Endodermal cell (in vitro differentiated cells): ENCODE results near the gene SLC25A47. TPM values are rescaled to one million over a fixed set of nuclear protein-coding genes. Genes with fewer than 3 reads are reported as not detected.
A peak's percentile ranks its signal among the peaks of the same experiment; 100 is the strongest.

ENCODE experiments used
- DNase-seq: peaks from one replicate; pipeline ENCODE4 v3.0.0-alpha.2; 2017
- H3K27ac ChIP-seq: 2 replicates; pipeline ENCODE4 v1.5.1; 2013; ENCODE audit warnings: mild to moderate bottlenecking, low read depth, low read length, moderate library complexity
- H3K27me3 ChIP-seq: 2 replicates; pipeline ENCODE4 v1.6.1; 2013; ENCODE audit warnings: mild to moderate bottlenecking, low read length, moderate library complexity; ENCODE audit not compliant: insufficient read depth, control insufficient read depth, poor library complexity, severe bottlenecking
- H3K36me3 ChIP-seq: 2 replicates; pipeline ENCODE4 v1.7.0; 2013; ENCODE audit warnings: mild to moderate bottlenecking, low read length, moderate library complexity; ENCODE audit not compliant: control insufficient read depth, insufficient read depth
- H3K4me1 ChIP-seq: one replicate; pipeline ENCODE4 v1.7.0; 2013; ENCODE audit warnings: low read length; ENCODE audit not compliant: control insufficient read depth, insufficient read depth
- H3K4me3 ChIP-seq: 2 replicates; pipeline ENCODE4 v1.5.1; 2013; ENCODE audit warnings: mild to moderate bottlenecking, low read length, moderate library complexity
- H3K9ac ChIP-seq: 2 replicates; pipeline ENCODE4 v1.6.1; 2013; ENCODE audit warnings: mild to moderate bottlenecking, low read length, moderate library complexity; ENCODE audit not compliant: poor library complexity, severe bottlenecking; ENCODE audit errors: extremely low read depth
- H3K9me3 ChIP-seq: 2 replicates; pipeline ENCODE4 v1.6.1; 2013; ENCODE audit warnings: mild to moderate bottlenecking, low read length, moderate library complexity; ENCODE audit not compliant: control insufficient read depth
- H3K27ac Mint-ChIP-seq: 2 replicates; pipeline ENCODE4 v1.8.0; 2020; ENCODE audit warnings: mixed read lengths
- H3K27me3 Mint-ChIP-seq: 2 replicates; pipeline ENCODE4 v1.8.0; 2021; ENCODE audit warnings: mild to moderate bottlenecking, mixed read lengths; ENCODE audit not compliant: insufficient read depth
- H3K36me3 Mint-ChIP-seq: 2 replicates; pipeline ENCODE4 v1.8.0; 2020; ENCODE audit warnings: low read depth, mixed read lengths
- H3K4me1 Mint-ChIP-seq: 2 replicates; pipeline ENCODE4 v1.8.0; 2020; ENCODE audit warnings: mixed read lengths
- H3K4me3 Mint-ChIP-seq: 2 replicates; pipeline ENCODE4 v1.8.0; 2020; ENCODE audit warnings: mild to moderate bottlenecking, moderate library complexity, mixed read lengths
- H3K9me3 Mint-ChIP-seq: 2 replicates; pipeline ENCODE4 v1.8.0; 2020; ENCODE audit warnings: mild to moderate bottlenecking, mixed read lengths
- WGBS, 2 experiments: methylation state at CpG; one replicate each; pipeline versions ENCODE4 v1.1.5 to v1.1.7; 2013; ENCODE audit warnings: missing lambda C conversion rate in 2 of 2, mixed read lengths in 1 of 2; ENCODE audit not compliant: insufficient coverage in 1 of 2, insufficient read length in 1 of 2; 5-methylcytosine and 5-hydroxymethylcytosine counted together
- total RNA-seq, 2 donors: library from RNA; stranded (reverse); fragmentation: NEBNext Ultra II Directional in 1 of 2; extraction: Animal tissue kit (Norgen Biotek cat#: 25700) in 1 of 2; gene quantifications; 2 replicates in 1 of 2; 3 replicates in 1 of 2; pipeline ENCODE4 v1.2.1, GENCODE V29; 2021
- TF ChIP-seq, protein P1 (sequence below): fragments of 200-600 bp; sonication (generic); conservative IDR thresholded peaks from 2 replicates; pipeline ENCODE4 v1.5.0; 2021; ENCODE audit warnings: antibody characterized with exemption, mild to moderate bottlenecking

SLC25A47 gene
- total RNA-seq, 2 donors from 2014 or later, result not detected

DNA sequence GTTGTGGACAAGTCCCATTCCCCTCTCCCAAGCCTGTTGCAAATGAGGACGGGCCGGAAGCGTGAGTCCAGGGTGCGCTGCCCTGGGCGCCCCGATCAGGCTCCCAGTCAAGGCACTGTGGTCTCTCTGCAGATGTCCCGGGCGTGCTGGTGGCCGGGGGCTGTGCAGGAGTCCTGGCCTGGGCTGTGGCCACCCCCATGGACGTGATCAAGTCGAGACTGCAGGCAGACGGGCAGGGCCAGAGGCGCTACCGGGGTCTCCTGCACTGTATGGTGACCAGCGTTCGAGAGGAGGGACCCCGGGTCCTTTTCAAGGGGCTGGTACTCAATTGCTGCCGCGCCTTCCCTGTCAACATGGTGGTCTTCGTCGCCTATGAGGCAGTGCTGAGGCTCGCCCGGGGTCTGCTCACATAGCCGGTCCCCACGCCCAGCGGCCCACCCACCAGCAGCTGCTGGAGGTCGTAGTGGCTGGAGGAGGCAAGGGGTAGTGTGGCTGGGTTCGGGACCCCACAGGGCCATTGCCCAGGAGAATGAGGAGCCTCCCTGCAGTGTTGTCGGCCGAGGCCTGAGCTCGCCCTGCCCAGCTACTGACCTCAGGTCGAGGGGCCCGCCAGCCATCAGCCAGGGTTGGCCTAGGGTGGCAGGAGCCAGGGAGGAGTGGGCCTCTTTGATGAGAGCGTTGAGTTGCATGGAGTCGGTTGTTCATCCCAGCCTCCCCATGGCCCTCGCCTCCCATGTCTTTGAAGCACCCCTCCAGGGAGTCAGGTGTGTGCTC lies 6.3 kb downstream of the SLC25A47 start:
- Mint-ChIP-seq H3K27me3 (peaks cover 3% of the 10 kb centered on the region), H3K4me3 (no peak overlapping the region), H3K4me1 (no peaks in the 10 kb centered on the region), H3K27ac (no peak overlapping the region), H3K9me3 (no peaks in the 10 kb centered on the region), H3K36me3 (peaks cover 7% of the 10 kb centered on the region)
- WGBS, 2 experiments, result 88 to 89% methylated on average over 26 to 36 of the region's 36 CpGs
- Histone ChIP-seq H3K27ac (no peak overlapping the region), H3K36me3 (peaks cover 19% of the 10 kb centered on the region), H3K27me3 (no peaks in the 10 kb centered on the region), H3K9ac (no peak overlapping the region), H3K4me1 (no peaks in the 10 kb centered on the region), H3K4me3 (no peak overlapping the region), H3K9me3 (no peaks in the 10 kb centered on the region)
- TF ChIP-seq, protein P1, sequence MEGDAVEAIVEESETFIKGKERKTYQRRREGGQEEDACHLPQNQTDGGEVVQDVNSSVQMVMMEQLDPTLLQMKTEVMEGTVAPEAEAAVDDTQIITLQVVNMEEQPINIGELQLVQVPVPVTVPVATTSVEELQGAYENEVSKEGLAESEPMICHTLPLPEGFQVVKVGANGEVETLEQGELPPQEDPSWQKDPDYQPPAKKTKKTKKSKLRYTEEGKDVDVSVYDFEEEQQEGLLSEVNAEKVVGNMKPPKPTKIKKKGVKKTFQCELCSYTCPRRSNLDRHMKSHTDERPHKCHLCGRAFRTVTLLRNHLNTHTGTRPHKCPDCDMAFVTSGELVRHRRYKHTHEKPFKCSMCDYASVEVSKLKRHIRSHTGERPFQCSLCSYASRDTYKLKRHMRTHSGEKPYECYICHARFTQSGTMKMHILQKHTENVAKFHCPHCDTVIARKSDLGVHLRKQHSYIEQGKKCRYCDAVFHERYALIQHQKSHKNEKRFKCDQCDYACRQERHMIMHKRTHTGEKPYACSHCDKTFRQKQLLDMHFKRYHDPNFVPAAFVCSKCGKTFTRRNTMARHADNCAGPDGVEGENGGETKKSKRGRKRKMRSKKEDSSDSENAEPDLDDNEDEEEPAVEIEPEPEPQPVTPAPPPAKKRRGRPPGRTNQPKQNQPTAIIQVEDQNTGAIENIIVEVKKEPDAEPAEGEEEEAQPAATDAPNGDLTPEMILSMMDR, result no peak
- no peak for DNase-seq

DNA sequence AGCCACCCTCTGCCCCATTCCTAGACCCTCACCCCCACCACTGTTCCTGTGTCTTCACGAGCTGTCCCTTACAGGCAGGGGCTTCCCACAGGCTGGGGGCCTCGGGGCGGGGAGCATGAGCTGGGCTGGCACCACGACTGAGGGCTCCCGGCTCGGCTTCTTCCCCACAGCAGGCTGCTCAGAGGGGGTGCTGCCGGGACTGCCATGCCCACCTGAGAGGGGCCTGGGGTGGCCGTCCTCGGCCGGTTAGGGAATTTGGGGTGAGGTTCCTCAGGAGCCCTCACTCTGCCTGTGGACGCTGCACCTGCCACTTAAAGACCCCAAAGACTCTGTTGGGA lies 6.8 kb downstream of the SLC25A47 start:
- H3K4me1 Mint-ChIP-seq, result no peaks in the 10 kb centered on the region
- Histone ChIP-seq H3K27ac (no peak overlapping the region), H3K9me3 (no peaks in the 10 kb centered on the region), H3K9ac (no peak overlapping the region), H3K27me3 (no peaks in the 10 kb centered on the region), H3K4me3 (no peak overlapping the region), H3K36me3 (peaks cover 24% of the 10 kb centered on the region), H3K4me1 (no peaks in the 10 kb centered on the region)
- DNase-seq, result no peak
- TF ChIP-seq, protein P1, result no peak
- no peak overlapping the region for H3K4me3 Mint-ChIP-seq
- no peaks in the 10 kb centered on the region for H3K9me3 Mint-ChIP-seq
- no peak overlapping the region for H3K27ac Mint-ChIP-seq
- no peaks in the 10 kb centered on the region for H3K27me3 Mint-ChIP-seq
- 90 to 100% methylated on average over 5 to 11 of the region's 11 CpGs for WGBS, 2 experiments
- H3K36me3 Mint-ChIP-seq, result peaks cover 13% of the 10 kb centered on the region

DNA sequence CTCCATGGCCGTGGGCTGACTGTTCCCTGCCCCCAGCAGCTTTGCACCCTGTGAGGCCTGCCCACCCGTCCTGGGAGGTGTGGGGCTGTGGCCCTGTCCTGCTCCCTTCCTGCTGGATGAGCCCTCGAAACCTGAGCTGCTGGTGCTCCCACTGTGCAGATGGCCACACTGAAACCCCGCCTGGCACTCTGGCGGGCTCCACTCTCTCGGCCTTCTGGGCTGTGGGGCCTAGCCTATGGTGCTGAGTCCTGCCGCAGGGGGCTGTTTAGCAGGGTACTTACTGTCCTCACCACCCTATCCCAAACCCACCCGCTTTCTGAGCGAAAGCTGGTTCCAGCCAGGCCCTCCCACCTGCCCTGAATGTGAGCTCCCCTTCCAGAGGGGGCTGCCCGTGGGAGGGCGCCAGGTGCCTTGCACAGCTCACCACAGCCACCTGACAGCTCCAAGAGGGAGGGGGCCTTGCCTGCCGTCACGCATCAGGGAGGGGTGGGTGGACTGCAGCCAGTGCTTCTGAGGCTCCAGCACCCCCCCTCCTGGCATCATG lies 7.3 kb downstream of the SLC25A47 start:
- Histone ChIP-seq H3K27ac (no peak overlapping the region), H3K9me3 (no peaks in the 10 kb centered on the region), H3K36me3 (peaks cover 27% of the 10 kb centered on the region), H3K9ac (no peak overlapping the region), H3K4me3 (no peak overlapping the region), H3K27me3 (no peaks in the 10 kb centered on the region), H3K4me1 (no peaks in the 10 kb centered on the region)
- TF ChIP-seq, protein P1, result no peak
- H3K4me1 Mint-ChIP-seq, result no peaks in the 10 kb centered on the region
- 88 to 89% methylated on average over 9 to 13 of the region's 13 CpGs for WGBS, 2 experiments
- H3K9me3 Mint-ChIP-seq, result no peaks in the 10 kb centered on the region
- H3K4me3 Mint-ChIP-seq, result no peak overlapping the region
- H3K27ac Mint-ChIP-seq, result no peak overlapping the region
- no peaks in the 10 kb centered on the region for H3K27me3 Mint-ChIP-seq
- H3K36me3 Mint-ChIP-seq, result peaks cover 15% of the 10 kb centered on the region
- peak; percentile 55 for DNase-seq
